Medulla oblongata (tissue), 1 donor: ENCODE data around the gene FAM153A.
"Not testable (repeated sequence)": the region's sequence is repeated elsewhere in the genome, so short reads cannot be mapped to it uniquely, and the experiment has no call there.

ENCODE experiments used
- DNase-seq: peaks from one replicate; pipeline ENCODE4 v3.0.0-alpha.2; 2015; ENCODE audit errors: extremely low spot score

FAM153A gene

DNA sequence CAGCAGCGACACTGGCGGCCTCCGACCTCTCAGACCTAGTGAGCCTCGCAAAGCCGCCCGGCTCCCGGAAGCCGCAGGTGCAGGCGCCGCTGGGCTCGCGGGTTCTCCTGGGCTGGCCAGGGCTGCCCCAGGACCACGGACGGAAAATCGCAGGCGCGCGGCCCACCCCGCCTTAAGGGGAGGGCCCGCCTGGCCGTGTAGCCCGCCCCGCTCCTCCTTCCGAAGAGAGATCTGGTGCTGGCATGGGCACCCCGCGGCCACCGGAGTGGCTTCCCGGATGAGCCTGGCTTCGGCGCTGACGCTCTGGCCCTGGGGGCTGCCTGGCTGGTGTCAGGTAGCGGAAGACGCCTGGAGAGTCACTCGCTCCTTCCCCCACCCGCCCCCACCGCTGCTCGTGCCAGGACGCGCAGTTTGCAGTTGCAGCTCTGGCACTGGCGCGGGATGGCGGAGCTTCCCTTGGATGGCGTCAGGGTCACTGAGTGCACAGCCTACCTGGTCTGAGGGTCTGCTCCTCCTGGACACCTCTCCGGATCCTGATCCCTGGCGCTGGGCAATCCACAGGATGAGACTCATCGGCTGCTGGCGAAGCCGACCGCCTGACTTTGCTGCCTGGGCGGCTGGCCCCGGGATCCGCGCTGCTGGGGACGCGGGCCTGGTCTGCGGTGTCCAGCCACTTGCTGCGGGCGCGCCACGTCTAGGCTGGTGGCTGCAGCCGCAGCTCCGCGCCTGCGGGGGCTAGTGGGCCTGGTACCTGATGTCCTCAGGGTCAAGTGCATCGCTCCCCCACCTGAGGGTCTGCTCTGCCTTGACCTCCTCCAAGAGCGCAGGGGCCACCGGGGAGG lies at the start of gene FAM153A:
TSS of gene FAM153A (minus strand) at position 108 of the 842 bp plus-strand sequence.
- DNase-seq: not testable (repeated sequence)

DNA sequence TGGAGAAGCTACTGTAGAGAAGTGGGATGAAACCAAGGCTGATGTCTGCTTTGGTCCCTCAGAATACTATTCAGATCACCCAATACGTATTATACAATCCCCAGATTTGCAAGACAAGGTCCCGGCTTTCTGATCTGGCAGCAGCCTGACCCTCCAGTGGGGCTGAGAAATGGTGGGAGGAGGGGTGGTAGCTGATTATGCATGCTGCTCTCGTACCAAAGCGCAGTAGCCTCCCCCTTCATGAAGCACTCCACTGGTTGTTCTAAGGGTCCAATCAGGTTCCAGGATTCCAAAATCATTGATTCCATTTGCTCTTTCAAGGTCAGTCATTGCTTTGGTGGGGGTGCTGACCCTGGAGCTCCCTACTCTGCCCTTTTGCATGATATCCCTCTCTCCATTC lies 49.6 kb upstream of the FAM153A start:
- not testable (repeated sequence) for DNase-seq

DNA sequence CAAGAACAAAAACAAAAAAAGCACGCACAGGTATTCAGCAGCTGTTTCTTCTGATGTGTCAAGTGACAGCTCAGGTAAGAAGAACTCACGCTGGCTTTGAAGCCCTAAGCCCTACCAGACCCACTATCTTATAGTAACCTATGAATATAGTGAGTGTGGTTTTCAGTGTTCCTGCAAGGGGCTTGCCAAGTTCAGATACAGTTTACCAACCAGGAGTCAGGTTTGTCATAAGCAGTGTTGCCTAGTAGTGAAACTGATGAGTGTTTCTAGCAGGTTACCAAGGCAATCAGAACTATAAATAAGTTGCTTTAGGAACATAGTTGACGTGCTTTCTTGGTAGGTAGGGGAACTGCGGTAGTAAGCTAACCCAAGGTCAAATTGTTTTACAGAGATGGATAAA lies 43.4 kb upstream of the FAM153A start:
- not testable (repeated sequence) for DNase-seq

DNA sequence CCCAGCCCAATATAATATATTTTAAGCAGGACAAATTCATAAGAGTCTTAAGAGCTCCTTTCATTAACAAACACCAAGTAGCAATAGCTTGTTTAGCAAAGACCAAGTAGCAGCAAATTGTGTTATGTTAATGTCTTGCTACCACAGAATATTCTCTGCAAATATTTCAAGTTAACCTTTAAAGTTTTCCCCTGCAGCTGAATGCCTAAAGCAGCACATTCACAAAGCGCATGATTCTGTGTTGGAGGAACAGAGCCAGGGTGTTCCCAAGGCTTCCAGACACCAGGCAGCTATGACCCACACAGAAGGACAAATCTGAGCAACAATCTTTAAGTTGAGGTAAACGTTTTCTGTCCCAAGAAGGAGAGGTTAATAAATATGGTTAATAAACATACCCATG lies 42.1 kb upstream of the FAM153A start:
- not testable (repeated sequence) for DNase-seq

DNA sequence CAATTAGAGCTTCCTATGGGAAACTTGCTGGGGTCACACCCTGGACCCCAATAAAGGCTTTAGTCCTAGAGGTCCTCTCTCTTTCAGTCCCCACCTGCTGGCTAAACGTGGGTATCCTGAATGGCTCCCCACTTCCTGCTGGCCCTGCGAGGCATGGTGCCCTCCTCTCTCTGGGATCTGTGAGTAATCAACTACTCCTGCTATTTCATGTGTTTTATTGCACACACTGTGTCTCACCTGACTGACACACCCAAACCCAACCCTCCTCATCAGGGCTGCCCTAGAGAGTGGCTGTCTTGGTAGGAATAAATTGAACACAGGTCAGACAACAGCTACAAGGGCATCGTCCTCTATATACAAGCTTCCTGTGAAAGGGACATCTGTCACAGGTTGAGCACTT lies 39.8 kb upstream of the FAM153A start:
- not testable (repeated sequence) for DNase-seq

DNA sequence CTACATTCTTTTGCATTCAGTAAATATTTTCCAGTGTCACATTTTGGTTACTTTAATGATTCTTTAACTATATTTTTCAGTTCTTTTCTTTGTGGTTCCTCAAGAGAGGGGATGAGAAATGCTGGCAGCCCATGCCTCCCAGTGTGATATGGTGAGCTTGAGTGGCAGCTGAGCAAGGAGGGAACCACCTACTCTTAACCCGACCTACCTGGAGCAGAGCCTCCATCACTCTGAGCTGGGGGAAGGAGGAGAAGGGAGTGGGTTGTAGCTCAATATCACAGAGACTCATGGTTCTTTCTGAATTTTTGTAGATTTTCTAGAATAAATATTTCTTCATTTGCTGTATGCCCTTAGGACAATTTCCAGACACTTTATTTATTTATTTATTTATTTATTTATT lies 37.0 kb upstream of the FAM153A start:
- DNase-seq: not testable (repeated sequence)

DNA sequence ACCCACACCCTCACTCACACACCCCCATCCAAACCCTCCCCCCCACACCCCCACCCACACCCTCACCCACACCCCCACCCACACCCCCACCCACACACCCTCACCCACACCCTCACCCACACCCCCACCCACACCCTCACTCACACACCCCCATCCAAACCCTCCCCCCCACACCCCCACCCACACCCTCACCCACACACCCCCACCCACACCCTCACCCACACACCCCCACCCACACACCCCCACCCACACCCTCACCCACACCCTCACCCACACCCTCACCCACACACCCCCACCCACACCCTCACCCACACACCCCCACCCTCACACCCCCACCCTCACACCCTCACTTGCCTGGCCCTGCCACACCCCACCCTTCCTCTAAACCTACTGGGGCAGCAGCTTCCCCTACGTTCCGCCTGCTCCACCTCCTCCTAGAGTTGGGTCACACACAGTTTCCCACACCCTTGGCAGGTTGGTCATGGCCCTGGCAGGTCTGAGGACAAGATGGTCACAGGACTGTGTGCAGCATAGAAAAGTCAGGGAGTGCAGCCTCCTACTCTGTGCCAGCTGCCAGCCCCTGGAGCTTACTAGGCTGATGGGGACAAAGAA lies 30.2 kb upstream of the FAM153A start:
- DNase-seq: not testable (repeated sequence)

DNA sequence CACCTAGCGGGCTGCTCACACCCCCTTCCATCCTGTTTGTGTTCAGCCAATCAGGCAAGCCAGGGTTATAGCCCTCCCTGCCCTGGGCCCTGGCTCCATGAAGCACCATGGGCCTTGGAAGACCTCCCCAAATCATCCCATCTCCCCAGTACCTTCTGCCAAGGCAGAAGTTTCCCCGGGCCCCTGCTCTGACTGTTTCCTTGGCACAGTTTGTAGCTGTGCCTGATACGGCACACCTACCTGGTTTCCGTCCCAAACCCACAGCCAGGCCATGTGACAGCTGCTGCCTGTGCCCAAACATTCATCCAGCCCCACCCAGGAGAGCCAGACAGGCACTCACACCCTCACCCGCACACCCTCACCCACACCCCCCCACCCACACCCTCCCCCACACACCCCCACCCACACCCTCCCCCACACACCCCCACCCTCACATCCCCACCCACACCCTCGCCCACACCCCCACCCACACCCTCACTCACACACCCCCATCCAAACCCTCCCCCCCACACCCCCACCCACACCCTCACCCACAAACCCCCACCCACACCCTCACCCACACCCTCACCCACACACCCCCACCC lies 29.6 kb upstream of the FAM153A start:
- DNase-seq: not testable (repeated sequence)

DNA sequence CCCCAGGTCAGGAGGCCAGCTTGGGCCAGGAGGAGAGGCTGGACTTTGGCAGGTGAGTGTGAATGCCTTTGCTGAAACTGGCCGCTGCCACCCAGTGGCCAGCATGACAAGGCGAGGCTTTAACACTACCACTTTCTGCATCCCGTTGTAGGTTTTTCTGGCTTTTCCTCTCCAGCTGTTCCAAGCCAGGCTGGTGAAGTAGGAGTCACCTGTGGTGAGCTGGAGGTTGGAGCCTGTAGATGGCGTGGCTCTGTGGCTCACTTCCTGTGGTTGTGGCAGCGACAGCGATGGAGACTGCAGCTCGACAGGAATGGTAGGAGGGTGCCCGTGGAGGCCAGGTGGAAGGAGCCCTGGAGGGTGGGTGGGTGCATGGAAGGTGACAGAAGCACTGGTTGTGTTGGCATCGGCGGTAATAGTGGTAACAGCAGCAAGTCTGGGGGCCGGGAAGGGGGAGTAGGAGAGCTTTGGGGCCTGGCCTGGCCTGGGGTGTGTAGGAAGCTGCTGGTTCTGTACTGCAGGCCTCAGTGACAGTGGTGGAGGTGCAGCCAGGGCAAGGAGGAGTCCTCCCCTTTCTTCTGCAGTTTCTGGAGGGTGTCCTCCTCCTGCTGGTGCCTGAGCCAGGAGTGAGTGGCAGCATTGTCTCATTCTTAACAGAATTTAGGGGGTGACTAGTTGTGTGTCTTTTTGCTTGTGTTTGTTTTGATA lies 26.7 kb upstream of the FAM153A start:
- not testable (repeated sequence) for DNase-seq

DNA sequence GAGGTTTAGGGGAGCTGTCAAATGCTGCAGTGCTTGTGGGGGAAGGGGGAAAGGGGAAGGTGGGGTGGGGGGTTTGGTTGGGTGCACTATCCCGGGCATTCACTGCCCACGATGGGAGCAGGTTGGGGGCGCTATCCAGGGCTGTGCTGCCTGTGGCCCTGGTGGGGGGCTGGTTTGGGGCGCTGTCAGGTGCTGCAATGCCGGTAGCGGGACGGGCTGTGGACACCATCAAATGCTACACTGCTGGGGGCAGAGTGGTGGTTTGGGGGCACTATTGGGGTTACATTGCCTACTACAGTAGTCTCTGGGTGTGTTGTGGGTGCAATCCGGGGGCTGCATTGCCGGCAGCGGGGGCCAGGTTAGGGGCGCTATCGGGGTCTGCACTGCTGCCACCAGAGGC lies 25.7 kb upstream of the FAM153A start:
- DNase-seq: not testable (repeated sequence)

DNA sequence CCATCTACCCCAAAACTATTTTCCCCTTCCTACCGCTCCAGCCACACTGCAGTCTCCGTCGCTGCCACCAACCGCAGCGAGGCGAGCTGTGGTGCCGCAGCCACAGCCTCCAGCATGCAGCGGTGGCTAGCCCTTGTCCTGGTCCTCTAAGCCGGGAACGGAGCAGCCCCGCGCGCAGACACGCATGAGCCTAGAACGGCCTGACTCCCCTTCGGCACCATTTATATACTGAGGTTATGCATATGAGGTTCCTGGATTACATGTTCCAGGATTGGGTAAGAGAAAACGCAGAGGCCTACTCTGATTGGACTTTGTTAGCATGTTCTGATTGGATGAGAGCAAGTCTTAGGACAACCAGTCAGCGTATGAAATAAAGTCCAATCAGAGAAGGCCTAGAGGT lies 24.6 kb upstream of the FAM153A start:
- DNase-seq: not testable (repeated sequence)

DNA sequence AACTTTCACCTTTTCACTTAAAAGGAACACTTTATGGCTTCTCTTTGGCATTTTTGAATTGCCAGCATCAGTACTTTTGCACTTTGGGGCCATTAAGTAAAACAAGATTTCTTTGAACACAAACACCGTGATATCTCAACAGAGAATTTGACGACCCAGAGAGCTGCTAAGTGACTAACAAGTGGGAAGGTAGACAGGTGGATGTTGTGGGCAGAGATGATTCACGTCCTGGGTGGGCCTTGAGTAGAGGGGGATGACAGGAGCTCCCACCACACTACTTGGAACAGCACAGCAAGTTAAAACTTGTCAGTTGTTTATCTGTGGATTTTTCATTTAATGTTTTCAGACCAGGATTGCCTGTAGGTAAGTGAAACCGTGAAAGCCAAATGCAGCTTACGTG lies 18.7 kb upstream of the FAM153A start:
- DNase-seq: not testable (repeated sequence)

DNA sequence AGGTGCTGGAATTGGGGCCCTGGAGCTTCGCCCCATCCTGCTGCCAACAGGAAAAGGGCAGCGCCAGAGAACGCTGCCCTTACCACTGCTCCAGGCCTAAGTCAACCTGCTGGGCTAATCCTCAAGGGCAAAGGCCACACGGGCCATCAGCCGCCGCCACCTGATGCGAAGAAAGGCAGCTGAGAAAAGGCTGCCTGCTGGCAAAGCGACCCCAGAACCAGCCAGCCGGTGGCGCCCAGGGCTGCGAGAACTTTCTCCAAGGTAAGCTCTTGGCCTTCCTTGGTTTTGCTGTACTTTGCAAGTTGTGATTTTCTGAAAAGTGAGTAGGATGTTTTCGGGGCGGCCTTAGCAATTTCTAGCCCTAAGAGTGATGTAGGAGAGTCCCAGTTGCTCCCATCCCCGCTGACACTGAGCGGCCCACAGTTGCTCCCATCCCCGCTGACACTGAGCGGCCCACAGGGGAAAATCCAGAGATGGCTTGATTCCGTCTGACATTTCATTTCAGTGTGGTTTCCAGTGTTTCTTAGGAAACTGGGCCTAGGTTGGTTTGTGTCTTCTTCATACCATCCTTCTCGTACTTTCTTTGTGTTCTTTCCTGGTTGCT lies 15.6 kb upstream of the FAM153A start:
- DNase-seq: not testable (repeated sequence)

DNA sequence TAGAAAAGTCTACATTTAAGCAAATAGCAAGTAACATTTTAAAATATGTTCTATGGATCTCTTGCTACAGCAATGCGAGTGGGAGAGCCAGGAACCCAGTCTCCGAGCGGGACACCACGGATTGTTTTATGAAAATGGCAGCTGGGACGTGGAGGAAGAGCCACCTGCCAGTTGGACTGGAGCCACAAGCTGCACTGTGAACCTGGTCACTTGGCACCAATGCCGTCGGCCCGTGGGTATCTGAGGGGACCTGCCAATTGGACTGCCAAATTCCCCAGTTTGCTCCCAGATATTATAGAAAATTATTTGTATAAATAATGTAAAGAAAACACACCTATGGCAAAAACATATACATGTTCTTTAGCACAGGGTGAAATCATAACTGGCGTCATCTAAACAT lies 10.6 kb upstream of the FAM153A start:
- DNase-seq: not testable (repeated sequence)

DNA sequence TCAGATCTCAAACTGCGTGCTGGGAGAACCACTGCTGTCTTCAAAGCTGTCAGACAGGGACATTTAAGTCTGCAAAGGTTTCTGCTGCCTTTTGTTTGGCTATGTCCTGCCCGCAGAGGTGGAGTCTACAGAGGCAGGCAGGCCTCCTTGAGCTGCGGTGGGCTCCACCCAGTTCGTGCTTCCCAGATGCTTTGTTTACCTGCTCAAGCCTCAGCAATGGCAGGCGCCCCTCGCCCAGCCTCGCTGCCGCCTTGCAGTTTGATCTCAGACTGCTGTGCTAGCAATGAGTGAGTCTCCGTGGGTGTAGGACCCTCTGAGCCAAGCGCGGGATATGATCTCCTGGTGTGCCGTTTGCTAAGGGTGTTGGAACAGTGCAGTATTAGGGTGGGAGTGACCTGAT lies 8.9 kb upstream of the FAM153A start:
- not testable (repeated sequence) for DNase-seq

DNA sequence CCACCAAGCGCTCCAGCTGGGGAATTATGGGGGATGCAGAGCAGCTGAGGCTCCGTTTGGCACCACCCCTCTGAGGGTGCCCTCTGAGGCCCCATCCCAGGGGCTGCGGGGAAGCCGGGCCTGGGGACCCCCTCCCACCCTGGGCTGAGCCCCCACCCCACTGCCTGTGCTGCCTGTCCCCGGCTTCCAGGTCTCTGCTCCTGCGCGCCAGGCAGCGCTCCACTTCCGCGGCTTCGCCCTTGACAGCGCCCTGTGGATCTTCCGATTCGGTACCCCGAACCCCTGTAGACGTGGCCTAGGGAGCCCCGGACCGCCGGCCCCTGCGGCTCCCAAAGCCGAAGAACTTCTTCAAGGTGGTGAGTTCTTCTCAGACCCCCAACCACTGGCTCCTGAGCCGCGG lies 530 bp downstream of the FAM153A start:
- DNase-seq: not testable (repeated sequence)

DNA sequence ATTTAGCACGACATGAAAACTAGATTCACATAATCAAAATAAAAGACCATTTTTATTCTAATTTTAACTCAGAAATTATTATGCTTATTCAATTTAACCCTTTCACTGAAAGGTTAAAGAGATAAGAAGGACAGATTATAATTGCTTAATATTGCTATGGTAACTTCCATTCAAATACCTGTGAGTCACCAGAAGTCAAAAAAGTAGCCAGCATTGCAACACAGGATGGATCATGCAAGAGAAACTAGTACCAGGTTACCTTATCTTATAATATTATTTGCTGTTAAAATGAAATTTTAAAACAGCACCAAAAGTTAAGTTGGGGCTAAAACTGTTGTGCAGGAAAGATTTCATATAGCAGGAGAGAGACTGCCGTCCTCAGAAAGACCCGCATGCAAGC lies 11.5 kb downstream of the FAM153A start:
- not testable (repeated sequence) for DNase-seq

DNA sequence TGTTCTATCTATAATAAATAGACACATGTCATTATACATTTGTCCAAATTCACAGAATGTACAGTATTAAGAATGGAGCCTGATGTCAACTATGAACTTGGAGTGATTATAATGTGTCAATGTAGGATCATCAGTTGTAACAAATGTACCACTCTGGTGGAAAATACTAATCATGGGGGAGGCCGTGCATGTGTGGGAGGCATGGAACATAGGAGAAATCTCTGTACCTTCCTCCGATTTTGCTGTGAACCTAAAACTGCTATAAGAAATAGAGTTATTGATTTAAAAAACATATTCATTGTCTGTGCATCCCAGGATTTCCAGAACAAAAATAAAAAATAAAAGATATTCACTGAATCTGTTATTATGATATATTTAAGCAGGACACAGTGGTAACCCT lies 12.1 kb downstream of the FAM153A start:
- not testable (repeated sequence) for DNase-seq

DNA sequence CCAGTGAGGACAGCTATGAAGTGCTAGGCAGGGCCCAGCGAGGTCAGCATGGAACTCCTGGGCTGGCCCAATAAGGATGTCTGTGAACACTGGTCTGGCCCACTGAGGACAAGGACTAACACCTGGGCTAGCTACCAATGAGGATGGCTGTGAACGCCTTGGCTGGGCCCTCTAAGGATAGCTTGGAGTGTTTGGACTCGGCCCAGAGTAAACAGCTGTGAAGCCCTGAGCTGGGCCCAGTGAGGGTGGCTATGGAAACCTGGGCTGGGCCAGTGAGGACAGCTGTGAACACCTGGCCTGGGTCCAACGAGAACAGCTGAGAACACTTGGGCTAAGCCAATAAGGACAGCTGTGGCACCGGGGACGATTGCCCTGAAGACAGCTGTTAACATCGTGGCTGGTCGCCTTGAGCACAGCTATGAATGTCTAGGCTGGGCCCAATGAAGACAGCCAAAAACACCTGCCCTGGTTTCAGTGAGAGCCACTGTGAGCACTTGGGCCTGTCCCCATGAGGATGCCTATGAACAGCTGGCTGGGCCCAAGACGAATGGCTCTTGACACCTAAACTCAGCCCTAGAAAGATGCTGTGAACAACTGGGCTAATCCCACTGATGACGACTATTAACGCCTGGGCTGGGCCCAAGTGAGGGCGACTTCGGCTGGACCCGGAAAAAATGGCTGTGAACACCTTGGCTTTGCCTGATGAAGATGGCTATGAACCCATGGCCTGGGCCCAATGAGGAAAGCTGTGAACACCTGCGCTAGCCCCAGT lies 18.8 kb downstream of the FAM153A start:
- not testable (repeated sequence) for DNase-seq

DNA sequence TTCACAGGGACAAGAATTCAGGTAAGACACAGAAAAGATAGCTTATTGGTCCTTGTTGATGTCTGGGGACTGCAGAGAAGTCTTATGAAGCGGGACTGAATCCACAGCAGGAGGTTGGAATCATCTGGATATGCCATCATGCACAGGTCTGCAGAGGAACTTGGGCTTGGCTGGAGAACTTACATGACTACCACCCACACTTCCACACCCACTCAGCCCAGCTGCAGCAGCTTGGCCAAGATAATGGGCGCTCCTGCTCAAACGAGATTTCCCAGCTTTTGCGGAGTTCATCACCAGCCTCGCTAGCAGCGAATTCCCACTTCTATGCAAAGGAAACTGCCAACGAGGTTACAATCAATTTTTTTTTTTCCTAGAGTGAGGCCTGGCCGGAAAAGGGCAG lies 21.7 kb downstream of the FAM153A start:
- DNase-seq: not testable (repeated sequence)

DNA sequence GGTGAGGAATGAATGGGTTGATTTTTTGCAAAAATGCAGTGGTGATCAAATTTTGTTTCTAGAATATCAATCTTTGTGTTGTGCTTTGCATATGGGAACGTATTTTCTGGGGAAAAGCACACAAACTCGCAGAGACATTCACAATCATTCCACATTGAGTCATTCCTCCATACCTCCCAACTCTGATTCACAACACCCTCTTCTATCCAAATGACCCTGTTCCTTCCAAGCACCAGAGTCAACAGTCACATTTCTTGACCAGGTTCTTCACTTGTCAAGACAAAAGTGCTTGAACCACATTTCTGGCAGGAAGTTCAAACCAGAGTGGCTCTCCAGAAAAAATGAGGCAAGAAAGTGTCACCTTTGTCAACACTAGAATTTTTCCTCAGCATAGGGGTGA lies 35.3 kb downstream of the FAM153A start:
- DNase-seq: not testable (repeated sequence)
